Testis (tissue), 3 donors: Measurements from ENCODE around the gene PCDHA9. TPM values are rescaled to one million over a fixed set of nuclear protein-coding genes. Genes with fewer than 3 reads are reported as not detected.
A peak's percentile ranks its signal among the peaks of the same experiment; 100 is the strongest.
"Not testable (repeated sequence)": the region's sequence is repeated elsewhere in the genome, so short reads cannot be mapped to it uniquely, and the experiment has no call there.

Experiments
- DNase-seq: peaks from one replicate; pipeline ENCODE4 v3.0.0-alpha.2; 2019
- H3K27ac ChIP-seq, 2 donors: fragments of 200-600 bp; sonication (generic); one replicate each; pipeline ENCODE4 v1.5.1; 2019
- H3K27me3 ChIP-seq: fragments of 200-600 bp; sonication (generic); one replicate; pipeline ENCODE4 v1.5.1; 2019
- H3K36me3 ChIP-seq: fragments of 200-600 bp; sonication (generic); one replicate; pipeline ENCODE4 v1.5.1; 2017; ENCODE audit warnings: low read depth; ENCODE audit errors: missing control alignments
- H3K4me1 ChIP-seq: fragments of 200-600 bp; sonication (generic); one replicate; pipeline ENCODE4 v1.5.1; 2019
- H3K4me3 ChIP-seq, 2 donors: fragments of 200-600 bp; sonication (generic); one replicate each; pipeline ENCODE4 v1.5.1; 2017 to 2019
- H3K9me3 ChIP-seq: fragments of 200-600 bp; sonication (generic); one replicate; pipeline ENCODE4 v1.5.1; 2017
- POLR2A ChIP-seq: fragments of 450-650 bp; IDR thresholded peaks from one replicate; pipeline ENCODE4 v1.6.1; 2017; ENCODE audit warnings: antibody characterized with exemption, mild to moderate bottlenecking, moderate library complexity
- WGBS, 2 donors: methylation state at CpG; one replicate each; pipeline ENCODE4 v1.1.5; 2018; 5-methylcytosine and 5-hydroxymethylcytosine counted together
- intact Hi-C: fragments of 100-400 bp; cut with DNase I; formaldehyde crosslinking; loops from one replicate; pipeline ENCODE4 v1.15.1; 2023; ENCODE audit warnings: low total_unique reads
- polyA plus RNA-seq: library from polyadenylated mRNA; stranded (reverse); fragments of 350-450 nt; fragmentation: Illumina TruSeq; extraction: RNeasy Lipid Tissue Mini Kit (QIAGEN cat#74804); gene quantifications from one replicate; pipeline ENCODE4 v1.2.3, GENCODE V29; 2014; ENCODE audit warnings: low read depth, low replicate concordance; ENCODE audit not compliant: insufficient read depth
- total RNA-seq, 2 donors: library from RNA; depleted of rRNA; stranded (reverse); fragments of >200 nt; gene quantifications; one replicate each; pipeline ENCODE4 v1.2.3, GENCODE V29; 2016
- TF ChIP-seq, protein P1 (sequence below), 3 experiments: fragments of 450-650 bp in 2 of 3; fragments of 200-600 bp in 1 of 3; sonication (generic) in 1 of 3; IDR thresholded peaks; one replicate each; pipeline ENCODE4 v1.5.1; 2016 to 2019; ENCODE audit warnings: antibody characterized with exemption in 3 of 3, mild to moderate bottlenecking in 2 of 3, moderate library complexity in 1 of 3

The PCDHA9 gene
- total and polyA plus RNA-seq, 3 donors from 2014 or later: 1.1 to 2.3 (median 2.0) TPM

GRCh38 chr5:140870221-140871201 is 22.3 kb downstream of the PCDHA9 start:
- TF ChIP-seq POLR2A: no peak
- TF ChIP-seq, protein P1, sequence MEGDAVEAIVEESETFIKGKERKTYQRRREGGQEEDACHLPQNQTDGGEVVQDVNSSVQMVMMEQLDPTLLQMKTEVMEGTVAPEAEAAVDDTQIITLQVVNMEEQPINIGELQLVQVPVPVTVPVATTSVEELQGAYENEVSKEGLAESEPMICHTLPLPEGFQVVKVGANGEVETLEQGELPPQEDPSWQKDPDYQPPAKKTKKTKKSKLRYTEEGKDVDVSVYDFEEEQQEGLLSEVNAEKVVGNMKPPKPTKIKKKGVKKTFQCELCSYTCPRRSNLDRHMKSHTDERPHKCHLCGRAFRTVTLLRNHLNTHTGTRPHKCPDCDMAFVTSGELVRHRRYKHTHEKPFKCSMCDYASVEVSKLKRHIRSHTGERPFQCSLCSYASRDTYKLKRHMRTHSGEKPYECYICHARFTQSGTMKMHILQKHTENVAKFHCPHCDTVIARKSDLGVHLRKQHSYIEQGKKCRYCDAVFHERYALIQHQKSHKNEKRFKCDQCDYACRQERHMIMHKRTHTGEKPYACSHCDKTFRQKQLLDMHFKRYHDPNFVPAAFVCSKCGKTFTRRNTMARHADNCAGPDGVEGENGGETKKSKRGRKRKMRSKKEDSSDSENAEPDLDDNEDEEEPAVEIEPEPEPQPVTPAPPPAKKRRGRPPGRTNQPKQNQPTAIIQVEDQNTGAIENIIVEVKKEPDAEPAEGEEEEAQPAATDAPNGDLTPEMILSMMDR (IDR thresholded peaks at IDR 0.05): no peak
- H3K27me3 ChIP-seq: no peaks in the 10 kb centered on the region
- intact Hi-C loops: no loop called here
- H3K27ac ChIP-seq: no peak overlapping the region
- no peaks in the 10 kb centered on the region for H3K9me3 ChIP-seq
- peak overlapping the region; percentile 19 to 23 for H3K4me3 ChIP-seq
- no peaks in the 10 kb centered on the region for H3K36me3 ChIP-seq
- DNase-seq: peak; percentile 14
- no peaks in the 10 kb centered on the region for H3K4me1 ChIP-seq
- 39 to 41% methylated on average over 14 to 71 of the region's 114 CpGs for WGBS, 2 donors

DNA sequence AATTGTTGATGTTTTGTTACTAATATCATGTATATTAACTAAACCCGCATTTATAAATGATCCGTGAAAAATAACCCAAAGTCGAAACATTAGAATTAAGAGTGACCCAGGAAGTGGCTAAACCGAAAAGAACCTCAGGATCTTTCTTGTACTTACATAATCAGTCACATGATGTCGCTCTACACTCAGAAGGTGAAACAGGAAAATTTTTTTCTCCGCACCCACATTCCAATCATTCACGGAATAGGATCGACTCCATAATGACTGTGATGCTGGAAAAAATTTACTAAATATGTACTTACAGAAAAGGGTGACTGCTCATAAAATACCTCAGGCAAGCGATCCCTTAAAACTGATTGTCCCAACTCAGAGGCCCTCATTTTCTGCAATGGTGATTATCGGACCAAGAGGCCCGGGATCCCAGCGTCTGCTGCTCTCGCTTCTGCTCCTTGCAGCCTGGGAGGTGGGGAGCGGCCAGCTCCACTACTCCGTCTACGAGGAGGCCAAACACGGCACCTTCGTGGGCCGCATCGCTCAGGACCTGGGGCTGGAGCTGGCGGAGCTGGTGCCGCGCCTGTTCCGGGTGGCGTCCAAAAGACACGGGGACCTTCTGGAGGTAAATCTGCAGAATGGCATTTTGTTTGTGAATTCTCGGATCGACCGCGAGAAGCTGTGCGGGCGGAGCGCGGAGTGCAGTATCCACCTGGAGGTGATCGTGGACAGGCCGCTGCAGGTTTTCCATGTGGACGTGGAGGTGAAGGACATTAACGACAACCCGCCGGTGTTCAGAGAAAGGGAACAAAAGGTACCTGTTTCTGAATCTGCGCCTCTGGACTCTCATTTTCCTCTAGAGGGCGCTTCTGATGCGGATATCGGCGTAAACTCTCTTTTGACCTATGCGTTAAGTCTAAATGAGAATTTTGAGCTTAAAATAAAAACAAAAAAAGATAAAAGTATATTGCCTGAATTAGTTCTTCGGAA is 27.2 kb downstream of the PCDHA9 start, which contains the start of gene PCDHA12:
Gene PCDHA12, plus strand, starts transcription at position 224 of the 981 bp plus-strand sequence. Its CDS starts 165 bp downstream, at position 389.
- Histone ChIP-seq H3K4me1 (no peaks in the 10 kb centered on the region), H3K9me3 (no peaks in the 10 kb centered on the region), H3K27ac (no peak within 1 kb of the TSS), H3K27me3 (no peaks in the 10 kb centered on the region), H3K36me3 (no peaks in the 10 kb centered on the region), H3K4me3 (peak within 1 kb of the TSS in 1 of 2 donors; percentile 51)
- WGBS, 2 donors: 12 to 14% methylated on average over 47 of the region's 47 CpGs
- no peak for DNase-seq
- intact Hi-C loops: no loop called here
- TF ChIP-seq POLR2A: no peak
- TF ChIP-seq, protein P1 (IDR thresholded peaks at IDR 0.05): peak in 2 of 3 experiments; percentile 27 to 28

DNA sequence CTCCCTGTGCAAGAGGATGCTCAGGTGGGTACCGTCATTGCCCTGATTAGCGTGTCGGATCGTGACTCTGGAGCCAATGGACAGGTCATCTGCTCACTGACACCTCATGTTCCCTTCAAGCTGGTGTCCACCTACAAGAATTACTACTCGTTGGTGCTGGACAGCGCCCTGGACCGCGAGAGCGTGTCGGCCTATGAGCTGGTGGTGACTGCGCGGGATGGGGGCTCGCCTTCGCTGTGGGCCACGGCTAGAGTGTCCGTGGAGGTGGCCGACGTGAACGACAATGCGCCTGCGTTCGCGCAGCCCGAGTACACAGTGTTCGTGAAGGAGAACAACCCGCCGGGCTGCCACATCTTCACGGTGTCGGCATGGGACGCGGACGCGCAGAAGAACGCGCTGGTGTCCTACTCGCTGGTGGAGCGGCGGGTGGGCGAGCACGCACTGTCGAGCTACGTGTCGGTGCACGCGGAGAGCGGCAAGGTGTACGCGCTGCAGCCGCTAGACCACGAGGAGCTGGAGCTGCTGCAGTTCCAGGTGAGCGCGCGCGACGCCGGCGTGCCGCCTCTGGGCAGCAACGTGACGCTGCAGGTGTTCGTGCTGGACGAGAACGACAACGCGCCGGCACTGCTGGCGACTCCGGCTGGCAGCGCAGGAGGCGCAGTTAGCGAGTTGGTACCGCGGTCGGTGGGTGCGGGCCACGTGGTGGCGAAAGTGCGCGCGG is 28.5 kb downstream of the PCDHA9 start:
- H3K4me3 ChIP-seq: peak overlapping the region; percentile 16 to 51
- DNase-seq, H3K27me3 ChIP-seq, H3K27ac ChIP-seq, H3K4me1 ChIP-seq, intact Hi-C loops, H3K9me3 ChIP-seq, H3K36me3 ChIP-seq: not testable (repeated sequence)
- 33 to 39% methylated on average over 13 to 74 of the region's 80 CpGs for WGBS, 2 donors

DNA sequence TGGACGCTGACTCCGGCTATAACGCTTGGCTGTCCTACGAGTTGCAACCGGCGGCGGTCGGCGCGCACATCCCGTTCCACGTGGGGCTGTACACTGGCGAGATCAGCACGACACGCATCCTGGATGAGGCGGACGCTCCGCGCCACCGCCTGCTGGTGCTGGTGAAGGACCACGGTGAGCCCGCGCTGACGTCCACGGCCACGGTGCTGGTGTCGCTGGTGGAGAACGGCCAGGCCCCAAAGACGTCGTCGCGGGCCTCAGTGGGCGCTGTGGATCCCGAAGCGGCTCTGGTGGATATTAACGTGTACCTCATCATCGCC is 29.0 kb downstream of the PCDHA9 start:
- intact Hi-C loops: no loop called here
- Histone ChIP-seq H3K9me3 (no peaks in the 10 kb centered on the region), H3K27ac (no peak overlapping the region), H3K36me3 (no peaks in the 10 kb centered on the region), H3K4me3 (peak overlapping the region; percentile 16 to 51), H3K4me1 (no peaks in the 10 kb centered on the region), H3K27me3 (no peaks in the 10 kb centered on the region)
- 32 to 53% methylated on average over 5 to 37 of the region's 37 CpGs for WGBS, 2 donors
- no peak for DNase-seq
- TF ChIP-seq, protein P1 (IDR thresholded peaks at IDR 0.05): no peak
- no peak for TF ChIP-seq POLR2A
